GM18907 (cell line): ENCODE data around the gene SIRT7.

Experiments
- ATAC-seq: cut with Tn5 transposase; IDR thresholded peaks from one replicate; pipeline ENCODE4 v1.9.1; 2021; ENCODE audit warnings: mild to moderate bottlenecking, moderate library complexity; ENCODE audit not compliant: unreplicated experiment

The SIRT7 gene

DNA sequence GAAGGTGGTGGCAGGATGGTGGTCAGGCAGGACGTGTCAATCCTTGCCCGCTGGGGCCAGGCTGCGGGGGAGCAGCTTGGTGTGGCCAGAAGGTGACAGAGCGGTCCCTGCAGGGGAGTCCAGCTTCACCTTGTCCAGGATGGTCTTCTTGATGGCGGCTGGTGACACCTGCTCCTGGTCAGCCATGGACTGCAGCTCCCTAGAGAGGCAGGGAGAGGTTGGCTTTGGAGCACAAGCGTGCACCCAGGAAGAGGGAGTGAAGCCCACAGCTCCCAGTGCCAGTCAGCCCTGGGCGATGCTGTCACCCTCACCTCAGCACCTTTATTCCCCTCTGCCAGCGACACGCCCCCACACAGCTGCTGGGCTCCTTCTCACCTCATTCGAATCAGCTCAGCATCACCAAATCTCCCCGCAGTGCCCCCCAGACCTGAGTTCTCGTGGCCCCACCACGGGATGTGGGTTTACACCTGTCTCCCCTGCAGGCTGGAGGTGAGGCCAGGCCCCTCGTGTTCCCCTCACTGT, 15.3 kb upstream of the SIRT7 start:
- ATAC-seq, result no peak

DNA sequence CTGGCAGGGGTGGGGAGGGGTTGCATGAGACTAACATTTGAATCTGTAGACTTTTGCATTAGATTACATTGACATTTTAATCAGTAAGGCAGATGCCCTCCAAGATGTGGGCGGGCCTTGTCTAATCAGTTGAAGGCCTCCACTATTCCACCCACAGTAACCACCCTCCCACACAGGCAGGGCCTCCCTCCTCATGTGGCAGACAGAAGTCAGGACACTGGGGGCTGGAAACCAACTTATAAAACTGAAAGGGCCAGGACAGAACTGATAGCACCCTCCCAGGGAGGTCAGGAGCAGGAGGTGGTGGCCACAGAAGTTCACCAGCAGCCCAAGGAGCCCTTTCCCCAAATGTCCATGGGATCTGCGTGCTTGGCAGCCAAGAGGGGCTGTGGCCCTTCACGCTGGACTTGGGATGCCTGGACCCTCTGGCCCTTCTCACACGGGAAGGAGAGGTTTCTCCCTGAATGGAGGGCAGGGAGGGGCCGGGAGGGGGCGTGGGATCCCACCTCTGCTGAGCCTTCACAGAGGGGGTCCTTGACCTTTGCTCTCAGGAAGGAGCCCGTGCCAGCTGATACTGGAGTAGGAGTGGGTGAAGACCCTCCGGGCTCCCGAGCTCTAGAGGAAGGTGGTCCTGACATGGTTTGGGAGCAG, 14.5 kb upstream of the SIRT7 start:
- no peak for ATAC-seq

DNA sequence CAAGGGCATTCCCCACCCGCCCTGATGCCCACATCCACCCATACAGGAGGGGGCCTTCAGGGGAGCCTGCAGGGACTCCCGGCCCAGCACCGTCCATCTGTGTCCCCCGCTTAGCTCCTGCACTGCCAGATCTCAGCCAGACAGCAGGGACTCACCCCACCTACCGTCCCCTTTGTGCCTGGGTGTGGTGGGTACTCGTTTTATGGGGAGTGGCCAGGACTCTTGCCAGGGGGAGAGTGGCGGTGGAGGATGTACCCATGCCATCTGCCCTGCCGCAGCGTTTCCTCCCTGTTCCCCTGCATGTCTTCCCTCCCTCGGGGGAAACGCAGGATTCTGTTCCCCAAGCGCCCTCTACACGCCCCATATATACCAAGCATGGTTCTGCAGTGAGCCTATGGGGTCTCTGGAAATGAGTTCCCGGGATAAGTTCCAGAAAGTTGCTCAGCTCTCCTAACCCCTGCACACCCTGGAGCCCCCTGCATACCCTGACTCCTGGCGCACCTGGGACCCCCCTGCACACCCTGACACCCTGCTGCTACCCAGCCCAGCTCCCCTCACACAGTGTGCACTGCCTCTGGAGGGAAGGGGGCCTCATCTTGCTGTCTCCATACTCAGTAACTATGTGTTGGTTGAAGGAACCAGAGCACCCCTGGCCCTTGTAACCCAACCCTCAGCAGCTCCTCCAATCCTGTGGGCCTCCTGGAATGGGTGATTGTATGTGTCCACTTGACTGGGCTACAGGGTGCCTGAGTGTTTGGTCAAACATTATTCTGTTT, 13.8 kb upstream of the SIRT7 start:
- ATAC-seq, result no peak

DNA sequence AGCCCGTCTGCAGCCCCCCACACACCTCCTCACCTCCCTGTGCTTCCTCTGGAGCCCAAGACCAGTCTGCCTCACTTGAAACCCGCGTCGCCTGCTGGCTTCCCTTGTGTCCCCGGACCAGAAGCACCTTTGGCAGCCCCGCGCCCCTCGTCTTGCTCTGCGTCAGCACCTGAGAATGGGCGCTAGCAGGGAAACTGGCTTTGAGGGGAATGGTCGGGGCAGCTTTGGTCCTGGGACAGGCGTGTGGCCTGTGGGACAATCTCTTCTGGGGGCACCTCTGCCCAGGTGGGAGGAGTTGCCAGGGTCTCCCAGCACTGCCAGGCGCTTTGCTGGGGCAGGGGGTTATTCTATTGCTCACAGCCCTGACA, 13.2 kb upstream of the SIRT7 start:
- ATAC-seq, result no peak

DNA sequence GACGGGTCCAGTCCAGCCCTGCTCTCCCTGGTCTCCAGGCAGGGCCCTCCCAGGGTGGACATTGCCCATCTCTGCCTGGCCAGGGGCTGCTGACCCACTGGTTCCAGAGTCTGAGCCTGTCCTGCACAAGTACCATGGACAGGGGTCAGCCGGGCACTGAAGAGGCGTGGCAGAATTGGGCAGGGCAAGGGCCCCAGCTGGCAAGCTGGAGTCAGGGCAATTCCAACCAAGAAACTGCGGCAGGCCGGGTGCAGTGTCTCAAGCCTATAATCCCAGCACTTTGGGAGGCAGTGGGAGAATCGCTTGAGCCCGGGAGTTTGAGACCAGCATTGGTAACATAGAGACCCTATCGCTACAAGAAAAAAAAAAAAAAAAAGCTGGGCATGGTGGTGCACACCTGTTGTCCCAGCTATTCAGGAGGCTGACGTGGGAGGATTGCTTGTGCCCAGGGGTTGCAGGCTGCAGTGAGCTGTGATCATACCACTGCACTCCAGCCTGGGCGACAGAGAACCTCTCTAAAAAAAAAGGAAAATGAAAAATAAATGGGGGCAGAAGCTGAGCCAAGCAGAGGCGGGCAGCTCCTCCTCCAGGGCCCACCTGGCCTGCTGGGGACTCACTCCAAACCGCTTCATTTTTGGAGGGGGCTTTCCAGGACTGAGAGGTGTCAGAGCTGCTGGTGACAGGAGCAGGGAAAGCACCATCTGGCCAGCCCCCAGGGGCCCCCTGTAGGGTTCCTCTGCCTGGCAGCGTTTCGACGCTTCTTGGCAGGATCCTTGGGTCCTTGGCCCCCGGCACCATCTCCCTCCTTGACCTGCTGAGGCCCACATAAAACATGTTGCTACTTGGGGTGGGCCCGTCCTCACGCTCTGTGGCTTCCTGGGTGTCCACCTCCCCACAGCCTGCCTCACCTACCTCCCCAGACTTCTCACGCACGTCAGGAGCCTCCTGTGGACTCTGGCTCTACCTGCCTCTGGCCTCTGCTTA, 12.5 kb upstream of the SIRT7 start:
- no peak for ATAC-seq

DNA sequence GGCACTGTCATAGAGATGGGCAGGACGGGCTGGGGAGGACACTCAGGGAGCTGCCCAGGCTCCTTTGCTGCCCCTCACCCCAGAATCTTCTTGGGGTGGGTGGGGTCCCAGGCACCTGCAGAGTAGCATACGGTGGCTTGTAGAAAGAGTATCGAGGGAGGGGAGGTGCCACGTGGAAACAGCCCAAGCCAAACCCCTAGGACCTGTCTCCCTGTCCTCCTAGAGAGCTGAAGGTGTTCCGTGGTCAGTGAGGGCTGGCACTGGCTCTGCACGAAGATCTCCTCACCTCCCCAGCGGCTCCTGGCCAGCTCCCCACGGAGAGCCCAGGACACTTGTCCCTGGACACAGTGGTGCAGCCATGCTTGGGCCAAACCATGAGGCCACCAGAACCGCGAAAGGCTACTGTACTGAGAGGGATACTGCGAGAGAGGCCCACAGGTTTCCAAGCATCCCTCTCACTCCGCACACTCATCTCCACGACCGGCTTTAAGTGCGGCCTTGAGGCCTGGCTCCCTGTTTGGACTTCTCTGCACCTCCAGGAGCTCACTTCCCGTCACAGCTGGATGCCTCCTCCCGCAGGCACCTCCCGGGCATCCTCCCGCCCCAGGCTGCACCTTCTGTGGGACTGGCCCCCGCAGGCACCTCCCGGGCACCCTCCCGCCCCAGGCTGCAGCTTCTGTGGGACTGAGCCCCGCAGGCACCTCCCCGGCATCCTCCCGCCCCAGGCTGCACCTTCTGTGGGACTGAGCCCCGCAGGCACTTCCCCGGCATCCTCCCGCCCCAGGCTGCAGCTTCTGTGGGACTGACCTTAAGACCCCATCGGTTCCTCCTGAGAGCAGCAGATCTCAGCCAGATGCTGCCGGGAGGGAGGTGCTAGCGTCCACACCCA, 11.5 kb upstream of the SIRT7 start:
- no peak for ATAC-seq

DNA sequence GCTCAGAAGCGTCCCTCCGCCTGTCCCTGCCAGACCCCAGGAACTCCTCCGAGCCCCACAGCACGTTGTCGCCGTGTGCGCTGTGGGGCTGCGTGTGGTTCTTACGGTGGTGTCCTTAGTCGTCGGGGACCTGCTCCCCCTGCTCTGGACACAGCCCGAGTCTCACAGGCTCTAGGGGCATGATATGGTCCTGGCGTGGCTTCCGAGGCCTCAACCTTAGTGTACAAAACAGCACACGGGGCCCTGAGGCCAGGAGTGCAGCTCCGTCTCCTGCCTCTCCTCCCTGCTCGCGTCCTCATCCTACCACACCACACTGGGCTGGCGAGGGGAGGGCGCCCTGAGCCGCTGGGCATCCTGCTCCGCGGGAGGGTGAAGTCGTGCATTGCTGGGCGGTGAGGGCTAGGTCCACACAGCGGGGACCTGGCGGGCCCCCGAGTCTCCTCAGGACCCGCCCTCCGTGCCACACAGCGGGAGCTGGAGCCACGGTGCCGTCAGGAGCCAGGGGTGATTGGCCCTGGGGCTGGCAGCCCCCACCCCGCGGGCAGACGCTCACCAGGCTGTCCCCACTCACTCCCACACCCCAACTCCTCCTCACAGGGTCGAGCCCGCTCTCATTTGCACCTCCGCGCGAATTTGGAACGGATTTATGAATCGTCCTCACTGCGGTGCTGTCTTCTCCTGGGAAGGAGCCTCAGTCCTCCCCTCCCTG, 10.7 kb upstream of the SIRT7 start:
- ATAC-seq, result no peak

DNA sequence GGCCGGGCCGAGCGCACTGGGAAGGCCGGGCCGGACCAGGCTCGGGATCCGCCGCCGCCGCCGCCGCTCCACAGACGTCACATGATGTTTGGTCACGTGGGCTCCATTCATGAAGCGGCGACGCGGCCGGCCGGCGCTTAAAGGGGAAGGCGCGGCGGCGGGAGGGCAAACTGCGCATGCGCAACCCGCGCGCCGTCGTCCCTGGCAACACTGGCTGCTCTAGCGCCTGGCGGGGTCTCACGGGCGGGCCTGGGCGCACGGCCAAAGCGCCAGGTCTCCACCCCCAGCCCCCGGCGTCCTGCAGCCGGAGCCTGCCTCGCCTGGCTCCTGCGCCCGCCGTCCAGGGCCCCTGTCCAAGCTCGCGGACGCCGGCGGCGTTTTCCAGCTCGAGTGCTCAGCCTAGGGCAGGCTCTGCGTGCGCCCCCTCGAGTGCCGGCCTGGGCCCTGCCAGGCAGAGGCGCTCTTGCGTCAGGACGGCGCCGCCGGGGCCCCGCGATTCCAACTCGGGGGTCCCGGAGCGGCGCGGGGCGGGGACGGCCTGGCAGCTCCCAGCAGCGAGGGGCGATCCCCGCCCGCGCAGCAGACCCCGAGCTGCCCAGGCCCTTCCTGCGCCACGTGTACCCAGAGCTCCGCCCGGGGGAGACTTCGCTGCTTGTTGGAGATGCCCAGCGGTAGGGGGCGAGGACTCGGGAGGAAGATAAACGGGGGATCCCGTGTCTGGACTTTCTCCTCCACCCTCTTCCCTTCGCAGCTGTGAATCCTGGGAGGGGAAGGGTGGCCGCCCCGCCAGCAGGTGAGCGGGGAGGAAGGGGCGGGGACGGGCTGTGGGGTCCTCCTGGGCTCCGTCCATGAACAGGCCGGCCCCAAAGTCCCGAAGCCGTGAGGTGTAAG, 9.9 kb upstream of the SIRT7 start, which contains the start of gene MAFG:
MAFG (minus strand) TSS at position 83 of the 891 bp plus-strand sequence. CDS start 4,550 bp downstream, outside the sequence.
- peak; percentile 60 for ATAC-seq

DNA sequence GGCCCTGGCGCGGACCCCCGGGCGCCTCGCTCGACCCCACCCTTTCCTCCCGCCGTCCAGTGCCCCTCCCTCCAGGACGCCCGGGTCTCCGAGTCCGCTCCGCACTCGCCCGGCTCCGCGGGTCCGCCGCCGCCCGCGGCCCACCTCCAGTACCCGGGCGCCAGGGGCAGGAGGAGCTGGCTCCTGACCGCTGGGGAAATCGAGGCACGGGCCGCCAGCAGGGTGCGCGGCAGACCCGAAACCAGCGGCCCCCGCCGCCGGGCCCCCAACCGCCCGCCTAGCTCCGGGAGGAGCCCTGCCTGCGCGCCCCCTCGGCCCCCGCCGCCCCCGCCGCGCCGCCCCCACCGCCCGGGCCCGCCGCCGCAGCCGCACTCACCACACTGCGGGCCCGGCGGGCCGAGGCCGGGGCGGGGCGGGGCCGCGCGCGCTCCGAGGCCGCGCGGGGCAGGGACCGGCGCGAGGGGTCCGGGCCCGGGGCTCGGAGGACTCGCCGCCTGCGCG, 9.2 kb upstream of the SIRT7 start:
- ATAC-seq, result peak; percentile 13

DNA sequence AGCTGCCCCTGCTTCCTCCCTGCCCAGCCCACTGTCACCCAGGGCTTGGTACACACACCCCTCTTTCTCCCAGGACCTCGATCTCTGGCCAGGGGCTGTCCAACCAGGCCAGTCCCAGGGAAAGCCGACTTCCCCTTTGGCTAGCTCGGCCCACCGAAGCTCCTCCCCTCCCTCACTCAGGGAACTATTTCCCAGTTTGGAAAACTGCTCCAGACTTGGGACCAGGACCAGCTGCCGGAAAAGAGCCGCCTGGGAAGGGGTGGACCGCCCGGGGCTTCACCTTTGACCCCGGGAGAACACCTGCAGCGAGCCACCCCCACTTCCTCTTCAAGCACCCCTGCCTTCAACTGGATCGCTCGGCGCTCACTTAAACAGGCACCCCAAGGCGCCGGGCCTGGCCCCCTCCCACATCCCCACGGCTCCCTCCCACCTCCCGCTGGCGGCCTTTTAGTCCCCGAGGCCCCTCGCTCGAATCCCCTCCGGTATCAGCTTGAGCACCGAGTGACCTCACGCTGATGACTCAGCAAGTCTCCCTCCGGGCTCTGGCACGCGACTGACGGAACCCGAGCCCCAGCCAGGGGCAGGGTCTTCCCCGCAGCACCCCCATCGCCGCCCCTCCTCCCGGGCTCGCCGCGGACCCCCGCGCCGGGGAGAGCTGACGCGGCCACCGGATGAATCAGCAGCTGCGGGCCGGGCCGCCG, 8.6 kb upstream of the SIRT7 start:
- ATAC-seq, result peak; percentile 24

DNA sequence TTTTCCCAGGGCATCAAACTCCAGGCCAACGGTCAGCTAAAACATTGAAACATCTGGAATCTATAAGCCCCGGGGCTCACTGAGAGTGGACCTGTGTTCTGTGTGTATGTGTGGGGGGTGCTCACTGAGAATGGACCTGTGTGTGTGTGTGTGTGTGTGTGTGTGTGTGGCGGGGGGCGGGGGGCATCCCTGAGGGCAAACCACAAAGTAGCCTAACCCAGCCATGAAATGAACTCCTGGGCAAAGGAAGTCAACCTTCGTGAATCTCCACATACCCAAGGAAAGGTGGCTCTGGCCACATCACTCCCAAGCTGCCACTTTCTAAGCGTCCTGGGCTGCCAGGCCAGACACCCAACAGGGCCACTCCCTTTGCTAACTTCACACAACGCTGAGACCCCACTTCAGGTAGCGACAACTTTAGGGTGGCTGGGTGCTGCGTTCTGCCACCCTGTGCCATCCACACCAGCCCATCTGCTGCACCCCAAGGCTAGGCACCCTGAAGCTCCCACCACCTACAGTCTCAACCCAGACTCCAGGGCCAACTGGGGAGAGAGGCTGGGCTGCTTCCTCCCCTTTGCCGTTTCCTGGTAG, 8.0 kb upstream of the SIRT7 start:
- no peak for ATAC-seq

DNA sequence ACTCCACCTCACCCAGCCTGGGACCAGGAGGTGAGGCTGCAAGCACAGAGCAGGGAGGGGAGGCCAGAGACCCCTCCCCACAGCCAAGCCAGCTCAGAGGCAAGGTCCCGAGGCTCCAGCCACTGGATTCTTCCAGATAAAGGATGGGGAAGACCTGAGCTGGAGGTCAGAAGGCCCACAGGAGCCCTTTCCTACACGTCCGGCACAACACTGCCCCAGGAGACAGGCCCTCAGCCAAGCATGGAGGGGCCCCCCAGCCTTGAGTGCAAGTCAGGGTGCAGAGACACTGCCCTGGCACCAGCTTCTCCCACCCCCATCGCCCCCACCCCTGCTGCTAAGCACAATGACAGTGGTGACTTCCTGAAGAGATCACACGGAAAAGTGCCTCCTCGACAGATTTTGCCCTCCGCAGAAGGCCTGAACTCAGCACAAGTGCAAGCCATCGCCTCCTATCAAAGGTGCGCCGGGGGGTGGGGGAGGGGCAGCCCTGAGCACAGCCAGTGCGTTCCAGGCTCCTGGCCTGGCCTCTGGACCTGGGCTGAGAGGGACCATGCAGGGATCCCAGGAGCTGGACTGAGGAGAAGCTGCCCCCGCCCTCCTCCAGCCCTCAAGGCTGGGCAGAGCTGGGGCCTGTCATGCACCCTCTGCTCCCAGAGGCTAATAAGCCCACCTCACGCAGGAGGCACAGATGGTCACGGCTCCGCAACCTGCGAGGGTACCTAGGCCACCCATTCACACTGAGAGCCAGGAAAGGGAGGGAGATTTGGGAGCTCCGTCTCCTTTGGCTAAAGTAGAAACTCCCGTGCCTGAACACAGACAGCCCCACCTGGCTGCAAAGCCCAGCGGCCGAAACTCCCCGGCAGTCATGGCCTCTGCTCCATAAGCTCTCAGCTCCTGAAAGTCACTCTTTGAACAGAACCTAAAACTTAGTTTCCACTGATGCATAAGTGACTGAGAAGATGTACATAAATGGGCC, 6.9 kb upstream of the SIRT7 start:
- no peak for ATAC-seq

DNA sequence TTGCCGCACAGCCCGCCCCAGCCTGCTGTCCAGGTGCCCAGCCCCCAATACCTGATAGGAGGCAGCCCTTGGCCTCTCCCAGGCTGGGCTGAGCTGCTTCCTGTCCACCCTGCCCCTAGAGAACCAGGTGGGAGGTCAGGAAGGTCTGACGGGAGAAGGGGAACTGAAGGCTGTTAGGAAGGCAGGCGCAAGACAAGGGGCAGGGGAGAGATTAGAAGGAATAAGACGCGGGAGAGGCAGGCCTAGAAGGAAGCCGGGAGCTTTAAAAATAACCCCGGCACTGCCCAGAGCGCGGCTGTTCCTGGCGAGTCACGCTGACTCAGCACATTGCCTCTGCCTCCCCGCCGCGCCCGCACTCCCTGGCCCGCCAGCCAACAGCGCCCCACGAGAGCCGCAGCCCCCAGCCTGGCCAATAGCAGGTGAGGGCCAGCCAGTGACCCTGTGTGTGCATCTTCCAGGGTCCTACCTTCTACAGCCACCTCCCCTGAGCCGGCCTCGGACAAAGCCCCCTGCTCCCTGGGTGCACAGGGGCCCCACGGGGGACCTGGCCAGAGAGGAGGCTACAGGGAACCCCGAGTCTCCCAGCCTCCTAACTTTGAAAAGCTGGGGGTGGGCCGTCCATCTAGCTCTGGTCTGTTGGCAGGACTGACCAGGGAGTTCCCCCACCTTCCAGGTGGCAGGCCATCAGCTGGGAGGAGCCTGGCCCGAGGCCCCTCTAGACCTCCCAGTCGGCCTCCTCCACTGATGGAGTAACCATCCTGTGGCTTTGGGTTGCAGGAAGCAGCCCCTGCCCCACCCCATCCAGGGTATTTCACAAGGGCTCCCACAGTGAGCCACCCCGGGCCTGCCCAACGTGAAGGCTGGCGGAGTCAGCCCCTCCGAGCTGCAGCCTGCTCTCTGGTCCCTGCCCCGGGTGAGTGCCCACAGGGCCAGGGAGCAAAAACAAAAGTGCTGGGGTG, 5.6 kb upstream of the SIRT7 start:
- ATAC-seq, result no peak

DNA sequence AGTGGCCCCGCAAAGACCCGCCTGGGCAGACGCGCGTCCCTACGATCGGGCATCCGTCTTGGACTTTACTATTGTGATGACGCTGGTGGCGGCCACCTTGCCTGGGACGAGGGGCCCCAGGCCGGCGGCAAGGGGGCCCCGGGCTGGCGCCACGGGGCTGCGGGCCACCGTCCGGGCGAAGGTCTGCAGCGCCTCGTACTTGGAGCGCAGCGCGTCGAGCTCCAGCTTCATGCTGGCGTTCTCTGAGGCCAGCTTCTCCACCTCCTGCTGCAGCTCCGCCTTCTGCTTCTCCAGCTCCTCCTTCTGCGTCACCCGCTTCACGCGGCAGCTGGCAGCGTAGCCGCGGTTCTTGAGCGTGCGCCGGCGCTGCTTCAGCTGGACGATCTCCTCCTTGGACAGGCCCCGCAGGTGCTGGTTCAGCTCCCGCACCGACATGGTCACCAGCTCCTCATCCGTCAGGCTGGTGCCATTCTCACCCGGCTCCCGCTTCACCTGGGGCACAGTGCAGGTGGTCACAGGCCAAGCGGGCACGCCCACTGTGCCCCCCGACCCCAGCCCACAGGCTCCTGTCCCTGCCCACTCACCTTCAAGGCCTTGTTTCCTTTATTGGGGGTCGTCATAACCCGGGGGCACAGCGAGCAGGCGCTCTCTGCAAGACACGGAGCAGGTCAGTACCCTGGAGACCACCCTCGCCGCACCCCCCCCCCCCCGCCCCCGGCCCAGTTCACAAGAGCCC, 4.8 kb upstream of the SIRT7 start:
- ATAC-seq, result no peak
